GM12878 (cell line): ENCODE data around the gene MYO15B. TPM values are rescaled to one million over a fixed set of nuclear protein-coding genes. Genes with fewer than 3 reads are reported as not detected.

Experiments used
- ATAC-seq: fragments of 200-7000 bp; cut with Tn5 transposase; 3 replicates; pipeline ENCODE4 v1.9.1; 2020; ENCODE audit warnings: mild to moderate bottlenecking, moderate library complexity
- BruUV-seq: library from RNA; stranded (reverse); fragments of 400-500 nt; replicated peaks from 2 replicates; lab custom pipeline; 2021; lab: Mats Ljungman, UMichigan
- CTCF ChIA-PET: fragments of 300-600 bp; sonication (Branson Sonifier 250); formaldehyde crosslinking; extraction: SDS; loops from one replicate; lab custom pipeline; 2021; ENCODE audit warnings: inconsistent platforms; lab: Yijun Ruan, JAX
- POLR2A ChIA-PET: fragments of 350-600 bp; formaldehyde crosslinking; extraction: SDS; loops from one replicate; lab custom pipeline; 2021; ENCODE audit warnings: inconsistent platforms; lab: Charles Lee
- RAD21 ChIA-PET: fragments of 300-600 bp; sonication (Branson Sonifier 250); formaldehyde crosslinking; loops from one replicate; lab custom pipeline; 2023; ENCODE audit warnings: antibody characterized with exemption; ENCODE audit not compliant: unreplicated experiment; lab: Charles Lee
- SMC1A ChIA-PET: fragments of 300-600 bp; sonication (Branson Sonifier 250); formaldehyde crosslinking; loops from one replicate; lab custom pipeline; 2023; ENCODE audit not compliant: unreplicated experiment, uncharacterized antibody; lab: Charles Lee
- DNase-seq: peaks from one replicate; pipeline ENCODE4 v3.0.0-alpha.2; 2011; ENCODE audit warnings: low read depth, low spot score
- FAIRE-seq: peaks from 3 replicates; lab custom pipeline; 2011; peaks lifted over from hg19 to GRCh38; lab: Jason Lieb, UNC
- H2AFZ ChIP-seq: 2 replicates; pipeline ENCODE4 v1.6.0; 2011; ENCODE audit warnings: low read depth, low read length, control low read depth; ENCODE audit not compliant: control insufficient read depth
- H3K27ac ChIP-seq: 2 replicates; pipeline ENCODE4 v1.5.1; 2011; ENCODE audit warnings: control low read depth; ENCODE audit not compliant: control insufficient read depth, insufficient read depth
- H3K27me3 ChIP-seq, 2 experiments: replicated peaks in 1 of 2; 2 replicates each; pipeline versions ENCODE4 v1.6.0 to v1.6.1; 2011; ENCODE audit warnings: low read length in 1 of 2; ENCODE audit not compliant: control insufficient read depth in 2 of 2, insufficient read depth in 2 of 2
- H3K36me3 ChIP-seq, 2 experiments: 2 replicates each; pipeline ENCODE4 v1.5.1; 2011; ENCODE audit warnings: low read length in 1 of 2; ENCODE audit not compliant: control insufficient read depth in 2 of 2, insufficient read depth in 2 of 2
- H3K4me1 ChIP-seq: 2 replicates; pipeline ENCODE4 v1.6.1; 2011; ENCODE audit warnings: mild to moderate bottlenecking, low read length, moderate library complexity, mixed read lengths; ENCODE audit not compliant: control insufficient read depth, insufficient read depth
- H3K4me2 ChIP-seq: 2 replicates; pipeline ENCODE4 v1.6.0; 2011; ENCODE audit warnings: control low read depth; ENCODE audit not compliant: control insufficient read depth, insufficient read depth
- H3K4me3 ChIP-seq: fragments of 200-600 bp; sonication (generic); 2 replicates; pipeline ENCODE4 v1.5.1; 2016
- H3K79me2 ChIP-seq: 2 replicates; pipeline ENCODE4 v1.6.0; 2011; ENCODE audit warnings: low read length; ENCODE audit not compliant: control insufficient read depth, insufficient read depth
- H3K9ac ChIP-seq: 2 replicates; pipeline ENCODE4 v1.8.0; 2011; ENCODE audit warnings: low read length, control low read depth, mixed read lengths; ENCODE audit not compliant: control insufficient read depth, insufficient read depth
- H3K9me3 ChIP-seq: replicated peaks from 3 replicates; pipeline ENCODE4 v1.5.1; 2011; ENCODE audit warnings: mild to moderate bottlenecking, low read length; ENCODE audit not compliant: control insufficient read depth, insufficient read depth
- H4K20me1 ChIP-seq: 2 replicates; pipeline ENCODE4 v1.6.0; 2011; ENCODE audit not compliant: control insufficient read depth, insufficient read depth
- BCL11A ChIP-seq: IDR thresholded peaks from 2 replicates; pipeline ENCODE4 v1.6.1; 2011; ENCODE audit warnings: low read depth, low read length
- FOXK2 ChIP-seq: fragments of 450-650 bp; IDR thresholded peaks from 2 replicates; pipeline ENCODE4 v1.6.1; 2017; ENCODE audit warnings: mild to moderate bottlenecking, moderate library complexity
- GATAD2B ChIP-seq: fragments of 450-650 bp; conservative IDR thresholded peaks from 2 replicates; pipeline ENCODE4 v1.6.1; 2017; ENCODE audit warnings: low read depth, mild to moderate bottlenecking, moderate library complexity
- PBX3 ChIP-seq: IDR thresholded peaks from 2 replicates; pipeline ENCODE4 v1.6.1; 2011; ENCODE audit warnings: mild to moderate bottlenecking, low read depth, low read length, moderate library complexity; ENCODE audit not compliant: insufficient replicate concordance
- SIN3A ChIP-seq: IDR thresholded peaks from 2 replicates; pipeline ENCODE4 v1.6.1; 2012; ENCODE audit warnings: low read depth, low read length, improper control_type of control experiment
- SKIL ChIP-seq: fragments of 450-650 bp; IDR thresholded peaks from 2 replicates; pipeline ENCODE4 v1.6.1; 2017; ENCODE audit warnings: mild to moderate bottlenecking, low read depth, inconsistent platforms; ENCODE audit not compliant: poor library complexity, severe bottlenecking
- ZBTB40 ChIP-seq: fragments of 450-650 bp; IDR thresholded peaks from 2 replicates; pipeline ENCODE4 v1.6.1; 2016; ENCODE audit warnings: mild to moderate bottlenecking, moderate library complexity, borderline replicate concordance
- ZNF217 ChIP-seq: fragments of 450-650 bp; IDR thresholded peaks from 2 replicates; pipeline ENCODE4 v1.6.1; 2017; ENCODE audit warnings: antibody characterized with exemption, mild to moderate bottlenecking
- WGBS: methylation state at CpG from one replicate; pipeline ENCODE4 v1.1.6; 2016; ENCODE audit warnings: low lambda C conversion rate; ENCODE audit not compliant: insufficient replicate concordance, insufficient coverage; ENCODE audit errors: missing lambda C conversion rate; 5-methylcytosine and 5-hydroxymethylcytosine counted together
- in situ Hi-C: fragments of 300-500 bp; cut with MboI; formaldehyde crosslinking; loops from 9 replicates; pipeline ENCODE4 v1.14.3; 2018; ENCODE audit warnings: mixed read lengths
- intact Hi-C: fragments of 100-400 bp; cut with micrococcal nuclease; formaldehyde crosslinking; loops from one replicate; pipeline ENCODE4 v1.14.2; 2022; ENCODE audit not compliant: unreplicated experiment
- polyA plus RNA-seq, 11 experiments: library from polyadenylated mRNA; depleted of rRNA in 4 of 11; unstranded in 6 of 11; stranded (reverse) in 5 of 11; fragments of >200 nt; fragmentation: Nextera tagmentation in 4 of 11; fragmentation: Illumina TruSeq in 1 of 11; extraction: Ambion mirVana in 4 of 11; extraction: Trizol in 1 of 11; gene quantifications; 1 replicate in 1 of 11; 2 replicates in 10 of 11; pipeline versions ENCODE4 v1.2.1 to v1.2.3, GENCODE V29; 2011 to 2016; ENCODE audit warnings: inconsistent platforms in 2 of 11, missing spikeins in 2 of 11, low read depth in 1 of 11
- total RNA-seq, 4 experiments: library from RNA; depleted of rRNA in 3 of 4; stranded (reverse); fragments of >200 nt in 3 of 4; fragmentation: Illumina TruSeq in 1 of 4; extraction: Trizol in 1 of 4; gene quantifications; 2 replicates each; pipeline versions ENCODE4 v1.2.1 to v1.2.3, GENCODE V29; 2013 to 2021

The MYO15B gene
- total and polyA plus RNA-seq, 10 of the 15 experiments (the other 5 are each of a cell fraction or from before 2014, with no cell fraction given), result 0.67 to 15.4 (median 2.3) TPM; not detected in 1

- H3K27me3 ChIP-seq, result no peaks in the 10 kb centered on the region
- 49% methylated on average over 5 of the region's 5 CpGs for WGBS
- ATAC-seq (peak; percentile 49), FAIRE-seq (no peak), DNase-seq (no peak)
- no peaks in the 10 kb centered on the region for H3K9me3 ChIP-seq
- SMC1A ChIA-PET, result no interaction called here
- in situ Hi-C loops, result no loop called here
- no peaks in the 10 kb centered on the region for H3K79me2 ChIP-seq
- no peaks in the 10 kb centered on the region for H3K36me3 ChIP-seq
- H2AFZ ChIP-seq, result no peak overlapping the region
- POLR2A ChIA-PET, result interaction anchor here (0.7 kb wide), 1 partner anchor 1227 kb away, joined by 4 read pairs; no protein-coding TSS in a partner anchor
- no peak overlapping the region for H3K4me2 ChIP-seq
- no peak overlapping the region for H3K9ac ChIP-seq
- intact Hi-C loops, result no loop called here
- TF ChIP-seq ZBTB40 (no peak), PBX3 (no peak), BCL11A (no peak), FOXK2 (no peak), GATAD2B (no peak), SKIL (no peak), SIN3A (no peak), ZNF217 (no peak)
- no peaks in the 10 kb centered on the region for H3K4me1 ChIP-seq
- no TSS peak for BruUV-seq
- H4K20me1 ChIP-seq, result no peaks in the 10 kb centered on the region
- H3K4me3 ChIP-seq, result no peak overlapping the region
- CTCF ChIA-PET, result interaction anchor here (1.2 kb wide), 1 partner anchor 10 kb away, joined by 3 read pairs; no protein-coding TSS in a partner anchor
- H3K27ac ChIP-seq, result no peak overlapping the region
- RAD21 ChIA-PET, result no interaction called here
These were observed 38.8 kb upstream of the MYO15B start for GRCh38 chr17:75548813-75549212.
